SK-N-SH (cell line): ENCODE measurements around the gene ARL3. TPM values are rescaled to one million over a fixed set of nuclear protein-coding genes. Genes with fewer than 3 reads are reported as not detected.

Experiments
- CTCF ChIA-PET: fragments of 300-600, 350-600 bp; formaldehyde crosslinking; extraction: SDS; loops from one replicate; lab custom pipeline; 2021; lab: Yijun Ruan, JAX
- POLR2A ChIA-PET: fragments of 350-600 bp; sonication (Branson Sonifier 250); formaldehyde crosslinking; extraction: SDS; loops from one replicate; lab custom pipeline; 2020; ENCODE audit warnings: antibody characterized with exemption, inconsistent platforms; lab: Yijun Ruan, JAX
- DNase-seq: peaks from one replicate; pipeline ENCODE4 v3.0.0; 2012
- H2AFZ ChIP-seq: fragments of 200-600 bp; sonication (generic); 2 replicates; pipeline ENCODE4 v1.8.1; 2016; ENCODE audit warnings: antibody characterized with exemption, mild to moderate bottlenecking, low read depth
- H3F3A ChIP-seq: fragments of 200-600 bp; sonication (generic); replicated peaks from 2 replicates; pipeline ENCODE3; 2016; ENCODE audit warnings: antibody characterized with exemption, mild to moderate bottlenecking; ENCODE audit not compliant: insufficient read depth
- H3K27ac ChIP-seq, 2 experiments: fragments of 200-500 bp in 1 of 2; fragments of 200-600 bp in 1 of 2; sonication (Bioruptor generic) in 1 of 2; sonication (generic), shearing (Covaris generic) in 1 of 2; 2 replicates each; pipeline versions ENCODE4 v1.5.1 to v1.6.1; 2014 to 2016; ENCODE audit warnings: low read depth in 2 of 2, inconsistent platforms in 1 of 2, low read length in 1 of 2, mild to moderate bottlenecking in 1 of 2, mixed read lengths in 1 of 2
- H3K27me3 ChIP-seq: fragments of 200-600 bp; sonication (generic), shearing (Covaris generic); 2 replicates; pipeline ENCODE4 v1.6.1; 2016; ENCODE audit warnings: mixed run types; ENCODE audit not compliant: insufficient read depth
- H3K36me3 ChIP-seq, 2 experiments: fragments of 200-500 bp in 1 of 2; fragments of 200-600 bp in 1 of 2; sonication (Bioruptor generic) in 1 of 2; sonication (generic) in 1 of 2; replicated peaks in 1 of 2; 2 replicates each; pipeline versions ENCODE3 to v1.5.1; 2014 to 2016; ENCODE audit warnings: low read length in 1 of 2, mild to moderate bottlenecking in 1 of 2; ENCODE audit not compliant: insufficient read depth in 2 of 2, control insufficient read depth in 1 of 2
- H3K4me1 ChIP-seq, 2 experiments: fragments of 200-500 bp in 1 of 2; fragments of 200-600 bp in 1 of 2; sonication (Bioruptor generic) in 1 of 2; sonication (generic), shearing (Covaris generic) in 1 of 2; 2 replicates each; pipeline versions ENCODE4 v1.5.1 to v1.6.1; 2014 to 2016; ENCODE audit warnings: low read depth in 1 of 2, low read length in 1 of 2, mixed run types in 1 of 2; ENCODE audit not compliant: insufficient read depth in 2 of 2, control insufficient read depth in 1 of 2
- H3K4me2 ChIP-seq: fragments of 200-600 bp; sonication (generic), shearing (Covaris generic); 2 replicates; pipeline ENCODE4 v1.6.1; 2017; ENCODE audit warnings: mixed run types
- H3K4me3 ChIP-seq, 2 experiments: fragments of 200-500 bp in 1 of 2; fragments of 200-600 bp in 1 of 2; sonication (Bioruptor generic) in 1 of 2; sonication (generic), shearing (Covaris generic) in 1 of 2; 2 replicates each; pipeline versions ENCODE4 v1.5.1 to v1.8.1; 2014 to 2016; ENCODE audit warnings: low read depth in 2 of 2, inconsistent platforms in 1 of 2, low read length in 1 of 2, mild to moderate bottlenecking in 1 of 2, mixed read lengths in 1 of 2, moderate library complexity in 1 of 2
- H3K79me2 ChIP-seq: fragments of 200-600 bp; sonication (generic); 2 replicates; pipeline ENCODE4 v1.8.1; 2017; ENCODE audit warnings: mild to moderate bottlenecking; ENCODE audit not compliant: insufficient read depth
- H3K9ac ChIP-seq: fragments of 200-600 bp; sonication (generic); 2 replicates; pipeline ENCODE4 v1.6.1; 2017; ENCODE audit warnings: mixed run types
- H3K9me2 ChIP-seq: fragments of 200-600 bp; sonication (generic); 2 replicates; pipeline ENCODE4 v1.6.1; 2017; ENCODE audit warnings: mixed run types
- H3K9me3 ChIP-seq: fragments of 200-600 bp; sonication (generic); 2 replicates; pipeline ENCODE4 v1.6.1; 2017; ENCODE audit warnings: mixed run types, mild to moderate bottlenecking, moderate library complexity
- H4K20me1 ChIP-seq: fragments of 200-600 bp; sonication (generic); 2 replicates; pipeline ENCODE4 v1.6.1; 2017; ENCODE audit warnings: mild to moderate bottlenecking, mixed run types; ENCODE audit not compliant: insufficient read depth
- EP300 ChIP-seq, 2 experiments: IDR thresholded peaks; 2 replicates each; pipeline versions ENCODE4 v1.4.0 to v1.6.1; 2012; ENCODE audit warnings: borderline replicate concordance in 1 of 2, low read depth in 1 of 2, low read length in 1 of 2
- EZH2phosphoT487 ChIP-seq: fragments of 200-600 bp; sonication (generic); IDR thresholded peaks from 2 replicates; pipeline ENCODE4 v1.6.1; 2017; ENCODE audit warnings: low read depth, mixed run types, mild to moderate bottlenecking, antibody characterized with exemption, moderate library complexity, borderline replicate concordance
- JUND ChIP-seq: IDR thresholded peaks from 2 replicates; pipeline ENCODE4 v1.4.0; 2012
- MEF2A ChIP-seq: IDR thresholded peaks from 2 replicates; pipeline ENCODE4 v1.4.0; 2012; ENCODE audit warnings: low read depth, borderline replicate concordance
- MXI1 ChIP-seq: IDR thresholded peaks from 2 replicates; pipeline ENCODE4 v1.6.1; 2012; ENCODE audit warnings: mild to moderate bottlenecking, low read depth, low read length, improper control_type of control experiment
- NFIC ChIP-seq: IDR thresholded peaks from 2 replicates; pipeline ENCODE4 v1.4.0; 2012; ENCODE audit warnings: borderline replicate concordance
- RFX5 ChIP-seq: IDR thresholded peaks from 2 replicates; pipeline ENCODE4 v1.6.1; 2012; ENCODE audit warnings: mild to moderate bottlenecking, improper control_type of control experiment, low read length
- TEAD4 ChIP-seq: IDR thresholded peaks from 2 replicates; pipeline ENCODE4 v1.4.0; 2012; ENCODE audit warnings: mild to moderate bottlenecking, borderline replicate concordance; ENCODE audit not compliant: insufficient read depth
- WGBS: methylation state at CpG from one replicate; pipeline ENCODE4 v1.1.6; 2017; ENCODE audit warnings: low lambda C conversion rate; 5-methylcytosine and 5-hydroxymethylcytosine counted together
- polyA plus RNA-seq, 3 experiments: library from polyadenylated mRNA; depleted of rRNA; stranded (reverse); fragments of >200 nt; gene quantifications; 2 replicates each; pipeline ENCODE4 v1.2.3, GENCODE V29; 2012
- TF ChIP-seq, protein P1 (sequence below): fragments of 150-350 bp; IDR thresholded peaks from 2 replicates; pipeline ENCODE4 v1.6.1; 2016; ENCODE audit warnings: mild to moderate bottlenecking, low read depth, low read length
- TF ChIP-seq, protein P2 (sequence below): IDR thresholded peaks from 2 replicates; pipeline ENCODE4 v1.4.0; 2012; ENCODE audit warnings: low read depth, borderline replicate concordance
- TF ChIP-seq, protein P3 (sequence below): IDR thresholded peaks from 2 replicates; pipeline ENCODE4 v1.4.0; 2012; ENCODE audit warnings: low read depth

ARL3 gene
- polyA plus RNA-seq, 1 of the 3 experiments (the other 2 are of a cell fraction): 11.2 TPM

DNA sequence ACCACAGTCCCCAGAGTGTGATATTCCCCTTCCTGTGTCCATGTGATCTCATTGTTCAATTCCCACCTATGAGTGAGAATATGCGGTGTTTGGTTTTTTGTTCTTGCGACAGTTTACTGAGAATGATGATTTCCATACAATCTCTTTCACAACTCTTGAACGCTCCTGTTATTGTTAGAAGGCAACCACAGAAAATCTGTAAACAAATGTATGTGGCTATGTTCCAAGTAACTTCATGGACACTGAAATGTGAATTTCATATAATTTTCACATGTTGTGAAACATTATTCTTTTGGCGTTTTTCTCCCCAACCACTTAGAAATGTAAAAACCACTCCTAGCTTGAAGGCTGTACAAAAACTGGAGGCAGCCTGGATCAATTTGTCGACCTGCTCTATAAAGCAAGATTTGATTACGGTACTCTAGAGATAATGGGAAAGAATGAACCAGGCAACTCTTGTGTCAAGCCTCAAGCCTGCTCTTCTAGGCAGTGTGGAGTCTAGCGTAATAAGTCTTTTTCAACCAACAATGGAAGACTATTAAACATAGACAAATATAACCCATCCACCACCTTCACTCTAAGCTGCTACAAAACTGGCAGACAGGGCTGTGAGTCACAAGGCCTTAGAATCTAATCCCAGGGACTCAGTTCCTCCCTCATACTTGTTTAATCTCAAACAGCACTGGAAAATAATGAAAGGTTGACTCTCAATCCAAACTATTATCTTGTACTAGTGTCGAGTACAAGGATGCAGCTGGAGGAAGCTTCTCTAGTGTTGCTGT lies 22.7 kb downstream of the ARL3 start:
- Histone ChIP-seq H3K36me3 (peaks cover under 1 to 13% of the 10 kb centered on the region in 2 experiments), H3K27ac (no peak overlapping the region), H3K4me2 (no peak overlapping the region), H3F3A (peaks cover 3% of the 10 kb centered on the region), H4K20me1 (no peaks in the 10 kb centered on the region), H3K4me1 (no peaks in the 10 kb centered on the region), H3K9me2 (no peaks in the 10 kb centered on the region), H3K4me3 (no peak overlapping the region), H3K79me2 (no peaks in the 10 kb centered on the region), H2AFZ (no peak overlapping the region), H3K9me3 (no peaks in the 10 kb centered on the region), H3K9ac (no peak overlapping the region), H3K27me3 (no peaks in the 10 kb centered on the region)
- 89% methylated on average over 8 of the region's 8 CpGs for WGBS
- TF ChIP-seq TEAD4 (no peak), NFIC (no peak), MXI1 (no peak), EP300 (IDR thresholded peaks at IDR 0.05; ENCODE audit: borderline replicate concordance in 1 of 2, low read depth in 1 of 2, low read length in 1 of 2) (no peak), JUND (no peak), EZH2phosphoT487 (no peak), RFX5 (no peak)
- TF ChIP-seq, protein P1, sequence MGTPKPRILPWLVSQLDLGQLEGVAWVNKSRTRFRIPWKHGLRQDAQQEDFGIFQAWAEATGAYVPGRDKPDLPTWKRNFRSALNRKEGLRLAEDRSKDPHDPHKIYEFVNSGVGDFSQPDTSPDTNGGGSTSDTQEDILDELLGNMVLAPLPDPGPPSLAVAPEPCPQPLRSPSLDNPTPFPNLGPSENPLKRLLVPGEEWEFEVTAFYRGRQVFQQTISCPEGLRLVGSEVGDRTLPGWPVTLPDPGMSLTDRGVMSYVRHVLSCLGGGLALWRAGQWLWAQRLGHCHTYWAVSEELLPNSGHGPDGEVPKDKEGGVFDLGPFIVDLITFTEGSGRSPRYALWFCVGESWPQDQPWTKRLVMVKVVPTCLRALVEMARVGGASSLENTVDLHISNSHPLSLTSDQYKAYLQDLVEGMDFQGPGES: no peak
- TF ChIP-seq, protein P2, sequence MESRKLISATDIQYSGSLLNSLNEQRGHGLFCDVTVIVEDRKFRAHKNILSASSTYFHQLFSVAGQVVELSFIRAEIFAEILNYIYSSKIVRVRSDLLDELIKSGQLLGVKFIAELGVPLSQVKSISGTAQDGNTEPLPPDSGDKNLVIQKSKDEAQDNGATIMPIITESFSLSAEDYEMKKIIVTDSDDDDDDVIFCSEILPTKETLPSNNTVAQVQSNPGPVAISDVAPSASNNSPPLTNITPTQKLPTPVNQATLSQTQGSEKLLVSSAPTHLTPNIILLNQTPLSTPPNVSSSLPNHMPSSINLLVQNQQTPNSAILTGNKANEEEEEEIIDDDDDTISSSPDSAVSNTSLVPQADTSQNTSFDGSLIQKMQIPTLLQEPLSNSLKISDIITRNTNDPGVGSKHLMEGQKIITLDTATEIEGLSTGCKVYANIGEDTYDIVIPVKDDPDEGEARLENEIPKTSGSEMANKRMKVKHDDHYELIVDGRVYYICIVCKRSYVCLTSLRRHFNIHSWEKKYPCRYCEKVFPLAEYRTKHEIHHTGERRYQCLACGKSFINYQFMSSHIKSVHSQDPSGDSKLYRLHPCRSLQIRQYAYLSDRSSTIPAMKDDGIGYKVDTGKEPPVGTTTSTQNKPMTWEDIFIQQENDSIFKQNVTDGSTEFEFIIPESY: no peak
- TF ChIP-seq, protein P3, sequence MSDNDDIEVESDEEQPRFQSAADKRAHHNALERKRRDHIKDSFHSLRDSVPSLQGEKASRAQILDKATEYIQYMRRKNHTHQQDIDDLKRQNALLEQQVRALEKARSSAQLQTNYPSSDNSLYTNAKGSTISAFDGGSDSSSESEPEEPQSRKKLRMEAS: no peak
- POLR2A ChIA-PET: no interaction called here
- CTCF ChIA-PET: interaction anchor here (0.6 to 1.1 kb wide), 3 partner anchors 21 to 125 kb away, joined by 3 to 5 read pairs (median 3); no protein-coding TSS in a partner anchor
- DNase-seq: no peak

DNA sequence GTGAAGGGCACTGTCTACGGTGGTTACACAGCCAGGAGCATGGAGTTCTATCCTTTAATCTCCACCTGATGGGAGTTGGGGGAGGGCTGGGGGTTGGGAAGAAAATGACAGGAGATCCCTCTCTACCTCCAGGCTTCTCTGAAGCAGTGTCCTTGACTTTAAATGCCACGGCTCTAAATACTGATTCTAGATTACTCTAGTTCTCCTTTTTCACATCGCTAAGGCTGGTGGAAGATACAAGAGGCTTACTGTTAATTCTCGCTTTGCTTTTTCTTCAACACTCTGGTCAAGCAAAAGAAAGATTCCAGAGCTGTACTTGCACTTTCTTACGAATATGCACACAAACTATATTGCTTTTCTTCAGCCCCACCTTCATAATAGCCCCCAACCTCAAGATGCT lies 30.5 kb downstream of the ARL3 start:
- H3K27ac ChIP-seq: no peak overlapping the region
- peaks cover 10 to 18% of the 10 kb centered on the region in 2 experiments for H3K36me3 ChIP-seq
- ChIA-PET CTCF (interaction anchor here (1.8 to 1.9 kb wide), 2 partner anchors 9 to 14 kb away, joined by 4 to 5 read pairs; no protein-coding TSS in a partner anchor), POLR2A (no interaction called here)
- H3K4me1 ChIP-seq: peaks cover 0 to 4% of the 10 kb centered on the region in 2 experiments; a peak in 1 of 4 replicates
- peaks cover 5% of the 10 kb centered on the region for H3F3A ChIP-seq
- H3K4me3 ChIP-seq: no peak overlapping the region
- H2AFZ ChIP-seq: no peak overlapping the region
- H3K9me2 ChIP-seq: no peaks in the 10 kb centered on the region
- no peaks in the 10 kb centered on the region for H4K20me1 ChIP-seq
- H3K9ac ChIP-seq: no peak overlapping the region
- no peaks in the 10 kb centered on the region for H3K27me3 ChIP-seq
- 98% methylated on average over 5 of the region's 5 CpGs for WGBS
- TF ChIP-seq, protein P2: no peak
- no peak for TF ChIP-seq MEF2A
- no peak overlapping the region for H3K4me2 ChIP-seq
- no peak for DNase-seq
- no peaks in the 10 kb centered on the region for H3K79me2 ChIP-seq
- H3K9me3 ChIP-seq: no peaks in the 10 kb centered on the region
